HG02884 (cell line): ENCODE results near the gene LYZ.

Experiments
- ATAC-seq: cut with Tn5 transposase; IDR thresholded peaks from one replicate; pipeline ENCODE4 v1.9.1; 2021; ENCODE audit warnings: mild to moderate bottlenecking, moderate library complexity; ENCODE audit not compliant: unreplicated experiment

LYZ gene

GRCh38 chr12:69338120-69338859 lies 9.9 kb upstream of the LYZ start:
- no peak for ATAC-seq

GRCh38 chr12:69338936-69339335 lies 9.2 kb upstream of the LYZ start:
- ATAC-seq: no peak

- no peak for ATAC-seq
Observed at GRCh38 chr12:69339999-69340398, 8.2 kb upstream of the LYZ start.

- no peak for ATAC-seq
Observed at GRCh38 chr12:69341328-69341727, 6.9 kb upstream of the LYZ start.

GRCh38 chr12:69342421-69342820 lies 5.8 kb upstream of the LYZ start:
- no peak for ATAC-seq

GRCh38 chr12:69343357-69343756 lies 4.8 kb upstream of the LYZ start:
- ATAC-seq: no peak

- ATAC-seq: no peak
Observed at GRCh38 chr12:69343885-69344612, 4.1 kb upstream of the LYZ start.

- ATAC-seq: no peak
Observed at GRCh38 chr12:69345077-69345476, 3.1 kb upstream of the LYZ start.

GRCh38 chr12:69345742-69346141 lies 2.4 kb upstream of the LYZ start:
- no peak for ATAC-seq

GRCh38 chr12:69350002-69350626 lies 1.9 kb downstream of the LYZ start:
- no peak for ATAC-seq

GRCh38 chr12:69350777-69351176 lies 2.6 kb downstream of the LYZ start:
- no peak for ATAC-seq

- ATAC-seq: no peak
Observed at GRCh38 chr12:69351462-69352236, 3.5 kb downstream of the LYZ start.

- ATAC-seq: no peak
Observed at GRCh38 chr12:69352904-69353303, 4.7 kb downstream of the LYZ start.

- ATAC-seq: no peak
Observed at GRCh38 chr12:69354172-69354555, 6.0 kb downstream of the LYZ start.

GRCh38 chr12:69354556-69355187 lies 6.5 kb downstream of the LYZ start:
- no peak for ATAC-seq

GRCh38 chr12:69355363-69356028 lies 7.3 kb downstream of the LYZ start:
- no peak for ATAC-seq

- ATAC-seq: peak; percentile 73
Observed at GRCh38 chr12:69359531-69360347, 11.6 kb downstream of the LYZ start, which contains the start of gene YEATS4. Gene YEATS4, plus strand, starts transcription at chr12:69359743. Its CDS starts 230 bp downstream, at chr12:69359973.

- no peak for ATAC-seq
Observed at GRCh38 chr12:69360348-69360672, 12.1 kb downstream of the LYZ start.

GRCh38 chr12:69366796-69367195 lies 18.6 kb downstream of the LYZ start:
- ATAC-seq: no peak
